ENCODE results near the gene MAD2L1BP. TPM values are rescaled to one million over a fixed set of nuclear protein-coding genes. Genes with fewer than 3 reads are reported as not detected.
"Not testable (repeated sequence)": the region's sequence is repeated elsewhere in the genome, so short reads cannot be mapped to it uniquely, and the experiment has no call there.

MAD2L1BP gene
- total RNA-seq, 2 experiments from 2014 or later = 29.1 to 31.6 TPM

DNA sequence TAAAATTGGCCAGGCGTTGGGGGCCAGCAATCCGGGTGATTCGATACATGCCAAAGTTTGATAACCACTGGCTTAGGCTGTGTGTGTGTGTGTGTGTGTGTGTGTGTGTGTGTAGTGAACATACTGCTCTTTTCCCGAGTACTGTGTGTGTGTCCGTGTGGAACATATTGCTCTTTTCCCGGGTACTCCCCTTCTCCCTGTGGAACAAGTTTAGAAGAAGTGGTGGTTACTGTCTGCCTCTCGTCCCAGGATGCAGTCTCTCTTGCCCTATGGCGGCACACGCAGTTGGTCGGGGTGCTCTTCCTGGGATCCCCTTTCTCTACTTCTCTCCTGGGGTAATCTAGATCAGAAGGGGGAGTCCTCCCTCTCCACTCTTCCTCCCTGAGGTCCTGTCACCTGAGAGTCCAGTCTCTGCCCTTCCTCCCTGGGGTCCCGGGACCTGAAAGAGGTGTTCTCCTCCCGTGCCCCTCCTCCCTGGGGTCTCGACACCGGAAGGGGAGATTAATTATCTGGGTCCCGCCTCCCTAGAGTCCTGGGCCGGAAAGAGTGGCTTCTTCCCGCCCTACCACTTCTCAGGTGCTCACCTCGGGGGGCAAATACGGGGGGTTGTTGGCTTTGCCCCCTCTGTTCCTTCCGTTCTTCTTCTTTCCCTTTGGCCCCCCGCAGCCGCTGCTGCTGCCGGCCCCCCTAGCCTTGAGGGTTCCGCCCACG lies 7.1 kb upstream of the MAD2L1BP start:
- POLR2A ChIA-PET = interaction anchor here (1.1 to 1.9 kb wide), 8 partner anchors 11 to 151 kb away, joined by 3 to 14 read pairs (median 4); partner anchors contain the start of genes POLH, VEGFA and XPO5
- H3K9me3 Mint-ChIP-seq = no peaks in the 10 kb centered on the region
- peak; percentile 69 for DNase-seq
- peaks cover 33% of the 10 kb centered on the region for H3K36me3 Mint-ChIP-seq
- CTCF ChIA-PET = interaction anchor here (0.6 to 1.7 kb wide), 7 partner anchors 20 to 684 kb away, joined by 3 to 7 read pairs (median 4); partner anchors contain the start of genes AARS2, POLH and XPO5
- H3K27me3 Mint-ChIP-seq = no peaks in the 10 kb centered on the region
- H3K4me1 Mint-ChIP-seq (ENCODE audit: low read depth) = peaks cover 29% of the 10 kb centered on the region
- H3K4me3 Mint-ChIP-seq = peak overlapping the region; percentile 93
- intact Hi-C loops (cut with micrococcal nuclease) = loop anchor here (1.0 to 2.0 kb wide), 3 partner anchors 52 to 142 kb away; partner anchors contain the start of genes POLH, VEGFA and XPO5
- H3K27ac Mint-ChIP-seq = peak overlapping the region; percentile 98

DNA sequence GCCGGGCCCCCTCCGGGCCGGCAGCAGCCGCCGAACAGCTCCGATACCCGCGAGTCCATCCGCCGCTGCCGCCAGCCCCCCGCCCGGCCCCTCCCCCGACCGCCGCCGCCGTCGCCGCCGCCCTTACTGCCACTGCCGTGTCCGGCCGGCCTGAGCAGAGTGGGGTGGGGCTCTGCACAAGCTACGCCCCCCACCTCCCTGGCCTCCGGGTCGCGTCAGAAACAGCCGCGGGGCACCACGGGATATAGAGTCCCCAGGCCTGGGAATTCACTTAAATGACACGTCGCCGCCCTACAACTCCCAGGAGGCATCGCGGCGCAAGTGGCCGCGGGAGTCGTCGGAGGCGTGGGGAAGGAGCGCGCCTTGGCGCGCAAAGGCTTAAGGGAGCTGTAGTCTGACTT lies 6.5 kb upstream of the MAD2L1BP start, which contains the start of gene GTPBP2:
GTPBP2 (minus strand) TSS at position 161 of the 401 bp plus-strand sequence; CDS start at position 59, 102 bp downstream.
- DNase-seq = peak; percentile 99
- peaks cover 29% of the 10 kb centered on the region for H3K4me1 Mint-ChIP-seq (ENCODE audit: low read depth)
- peak within 1 kb of the TSS; percentile 93 for H3K4me3 Mint-ChIP-seq
- H3K36me3 Mint-ChIP-seq = peaks cover 30% of the 10 kb centered on the region
- no peaks in the 10 kb centered on the region for H3K27me3 Mint-ChIP-seq
- ChIA-PET POLR2A (interaction anchor here (0.9 to 1.9 kb wide), 12 partner anchors 10 to 151 kb away, joined by 3 to 14 read pairs (median 4); partner anchors contain the start of genes POLH, VEGFA and XPO5), CTCF (interaction anchor here (0.6 to 1.7 kb wide), 9 partner anchors 21 to 684 kb away, joined by 3 to 7 read pairs (median 4); partner anchors contain the start of genes AARS2, POLH and XPO5)
- H3K27ac Mint-ChIP-seq = peak within 1 kb of the TSS; percentile 98
- intact Hi-C loops (cut with micrococcal nuclease) = loop anchor here (1.0 to 2.0 kb wide), 3 partner anchors 52 to 142 kb away; partner anchors contain the start of genes POLH, VEGFA and XPO5
- no peaks in the 10 kb centered on the region for H3K9me3 Mint-ChIP-seq

GRCh38 chr6:43629505-43630300 lies 5.9 kb upstream of the MAD2L1BP start:
- Mint-ChIP-seq H3K36me3 (peaks cover 27% of the 10 kb centered on the region), H3K4me1 (ENCODE audit: low read depth) (peaks cover 29% of the 10 kb centered on the region), H3K9me3 (no peaks in the 10 kb centered on the region), H3K27me3 (no peaks in the 10 kb centered on the region), H3K27ac (peak overlapping the region; percentile 98), H3K4me3 (peak overlapping the region; percentile 93)
- CTCF ChIA-PET = interaction anchor here (0.7 to 1.7 kb wide), 9 partner anchors 21 to 683 kb away, joined by 3 to 7 read pairs (median 4); partner anchors contain the start of genes AARS2, POLH and XPO5
- peak; percentile 97 for DNase-seq
- intact Hi-C loops (cut with micrococcal nuclease) = loop anchor here (1.0 to 10.0 kb wide), 5 partner anchors 53 to 405 kb away; partner anchors contain the start of genes DNPH1, POLH, POLR1C and VEGFA
- POLR2A ChIA-PET = interaction anchor here (0.5 to 1.9 kb wide), 13 partner anchors 10 to 152 kb away, joined by 3 to 14 read pairs (median 3); partner anchors contain the start of genes POLH, VEGFA and XPO5

- H3K4me1 Mint-ChIP-seq (ENCODE audit: low read depth) = peaks cover 38% of the 10 kb centered on the region
These were observed 4.5 kb upstream of the MAD2L1BP start for GRCh38 chr6:43630980-43631619.

GRCh38 chr6:43633002-43633401 lies 2.6 kb upstream of the MAD2L1BP start:
- DNase-seq, CTCF ChIA-PET, POLR2A ChIA-PET, H3K27me3 Mint-ChIP-seq, H3K9me3 Mint-ChIP-seq, H3K27ac Mint-ChIP-seq, H3K4me3 Mint-ChIP-seq: not testable (repeated sequence)
- H3K4me1 Mint-ChIP-seq (ENCODE audit: low read depth) = peaks cover 36% of the 10 kb centered on the region
- peaks cover 16% of the 10 kb centered on the region for H3K36me3 Mint-ChIP-seq
- intact Hi-C loops (cut with micrococcal nuclease) = loop anchor here (10.0 kb wide), 1 partner anchor 408 kb away; the partner anchor contains the start of gene DNPH1

More at GRCh38 chr6:43630980-43631619, 4.5 kb upstream of the MAD2L1BP start:
- POLR2A ChIA-PET = no interaction called here
- intact Hi-C loops (cut with micrococcal nuclease) = loop anchor here (1.0 to 10.0 kb wide), 2 partner anchors 114 to 406 kb away; partner anchors contain the start of genes DNPH1 and POLR1C
- CTCF ChIA-PET = interaction anchor here (1.1 kb wide), 1 partner anchor 35 kb away, joined by 4 read pairs; no protein-coding TSS in a partner anchor
- Mint-ChIP-seq H3K9me3 (no peaks in the 10 kb centered on the region), H3K4me3 (no peak overlapping the region), H3K27ac (peak overlapping the region; percentile 29), H3K27me3 (no peaks in the 10 kb centered on the region), H3K36me3 (peaks cover 18% of the 10 kb centered on the region)
- DNase-seq = no peak

- peaks cover 42% of the 10 kb centered on the region for H3K4me1 Mint-ChIP-seq (ENCODE audit: low read depth)
- no peak for DNase-seq
- H3K4me3 Mint-ChIP-seq = peak overlapping the region; percentile 99
- intact Hi-C loops (cut with micrococcal nuclease) = loop anchor here (5.0 to 10.0 kb wide), 2 partner anchors 410 to 612 kb away; partner anchors contain the start of genes DNPH1 and HSP90AB1
- CTCF ChIA-PET = interaction anchor here (0.9 to 3.0 kb wide), 3 partner anchors 32 to 678 kb away, joined by 3 to 12 read pairs (median 3); no protein-coding TSS in a partner anchor
- H3K9me3 Mint-ChIP-seq = no peaks in the 10 kb centered on the region
- H3K27me3 Mint-ChIP-seq = no peaks in the 10 kb centered on the region
- H3K36me3 Mint-ChIP-seq = peaks cover 20% of the 10 kb centered on the region
- peak overlapping the region; percentile 97 for H3K27ac Mint-ChIP-seq
- POLR2A ChIA-PET = interaction anchor here (1.5 kb wide), 1 partner anchor 157 kb away, joined by 4 read pairs; no protein-coding TSS in a partner anchor
These were observed 837 bp upstream of the MAD2L1BP start for GRCh38 chr6:43634702-43635303.

DNA sequence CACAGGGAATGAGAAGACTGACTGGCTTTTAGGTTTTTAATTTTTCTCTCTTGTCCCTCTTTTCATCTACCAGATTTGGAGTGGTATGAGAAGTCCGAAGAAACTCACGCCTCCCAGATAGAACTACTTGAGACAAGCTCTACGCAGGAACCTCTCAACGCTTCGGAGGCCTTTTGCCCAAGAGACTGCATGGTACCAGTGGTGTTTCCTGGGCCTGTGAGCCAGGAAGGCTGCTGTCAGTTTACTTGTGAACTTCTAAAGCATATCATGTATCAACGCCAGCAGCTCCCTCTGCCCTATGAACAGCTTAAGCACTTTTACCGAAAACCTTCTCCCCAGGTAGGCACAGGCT lies 644 bp downstream of the MAD2L1BP start:
- H3K4me1 Mint-ChIP-seq (ENCODE audit: low read depth) = peaks cover 44% of the 10 kb centered on the region
- H3K27ac Mint-ChIP-seq = peak overlapping the region; percentile 97
- ChIA-PET POLR2A (interaction anchor here (1.3 to 1.5 kb wide), 3 partner anchors 33 to 159 kb away, joined by 3 to 4 read pairs (median 4); partner anchors contain the start of gene XPO5), CTCF (interaction anchor here (1.0 to 3.0 kb wide), 3 partner anchors 28 to 88 kb away, joined by 3 to 12 read pairs (median 10); no protein-coding TSS in a partner anchor)
- no peaks in the 10 kb centered on the region for H3K9me3 Mint-ChIP-seq
- peak overlapping the region; percentile 99 for H3K4me3 Mint-ChIP-seq
- peak; percentile 32 for DNase-seq
- intact Hi-C loops (cut with micrococcal nuclease) = loop anchor here (1.0 to 10.0 kb wide), 3 partner anchors 9 to 611 kb away; partner anchors contain the start of genes DNPH1, HSP90AB1 and RSPH9
- H3K27me3 Mint-ChIP-seq = no peaks in the 10 kb centered on the region
- H3K36me3 Mint-ChIP-seq = peaks cover 31% of the 10 kb centered on the region

DNA sequence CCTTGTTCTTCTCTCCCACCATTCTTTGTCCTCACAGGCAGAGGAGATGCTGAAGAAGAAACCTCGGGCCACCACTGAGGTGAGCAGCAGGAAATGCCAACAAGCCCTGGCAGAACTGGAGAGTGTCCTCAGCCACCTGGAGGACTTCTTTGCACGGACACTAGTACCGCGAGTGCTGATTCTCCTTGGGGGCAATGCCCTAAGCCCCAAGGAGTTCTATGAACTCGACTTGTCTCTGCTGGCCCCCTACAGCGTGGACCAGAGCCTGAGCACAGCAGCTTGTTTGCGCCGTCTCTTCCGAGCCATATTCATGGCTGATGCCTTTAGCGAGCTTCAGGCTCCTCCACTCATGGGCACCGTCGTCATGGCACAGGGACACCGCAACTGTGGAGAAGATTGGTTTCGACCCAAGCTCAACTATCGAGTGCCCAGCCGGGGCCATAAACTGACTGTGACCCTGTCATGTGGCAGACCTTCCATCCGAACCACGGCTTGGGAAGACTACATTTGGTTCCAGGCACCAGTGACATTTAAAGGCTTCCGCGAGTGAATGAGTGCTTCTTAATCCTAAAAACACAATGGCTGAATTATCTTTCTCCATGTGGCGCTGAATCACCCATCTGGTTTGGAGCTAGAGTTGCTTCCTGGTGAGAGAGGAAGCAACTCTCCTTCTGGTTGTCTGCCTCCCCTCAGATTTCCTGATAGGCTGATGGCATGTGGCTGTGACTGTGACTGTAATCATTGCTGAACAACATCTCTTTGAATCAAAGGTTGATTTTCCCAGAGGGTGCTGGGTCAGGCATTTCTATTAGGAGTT lies 4.6 kb downstream of the MAD2L1BP start:
- Mint-ChIP-seq H3K27me3 (no peaks in the 10 kb centered on the region), H3K9me3 (no peaks in the 10 kb centered on the region), H3K4me1 (ENCODE audit: low read depth) (peaks cover 41% of the 10 kb centered on the region), H3K27ac (no peak overlapping the region), H3K4me3 (no peak overlapping the region), H3K36me3 (peaks cover 35% of the 10 kb centered on the region)
- ChIA-PET CTCF (interaction anchor here (1.1 kb wide), 1 partner anchor 32 kb away, joined by 3 read pairs; no protein-coding TSS in a partner anchor), POLR2A (interaction anchor here (1.9 kb wide), 1 partner anchor 11 kb away, joined by 5 read pairs; the partner anchor contains the start of gene GTPBP2)
- no peak for DNase-seq
- intact Hi-C loops (cut with micrococcal nuclease) = loop anchor here (5.0 to 10.0 kb wide), 2 partner anchors 415 to 607 kb away; partner anchors contain the start of genes DNPH1 and HSP90AB1

GRCh38 chr6:43644940-43645612 lies 9.4 kb downstream of the MAD2L1BP start, which contains the start of gene RSPH9:
RSPH9 (plus strand) TSS chr6:43645036; CDS start chr6:43645099, 63 bp downstream.
- POLR2A ChIA-PET = interaction anchor here (1.3 to 1.5 kb wide), 2 partner anchors 16 to 20 kb away, joined by 3 to 4 read pairs; partner anchors contain the start of gene GTPBP2

More at GRCh38 chr6:43644940-43645612, 9.4 kb downstream of the MAD2L1BP start, which contains the start of gene RSPH9:
- peak; percentile 83 for DNase-seq
- Mint-ChIP-seq H3K27ac (peak within 1 kb of the TSS; percentile 21), H3K36me3 (peaks cover 12% of the 10 kb centered on the region), H3K4me1 (ENCODE audit: low read depth) (peaks cover 13% of the 10 kb centered on the region), H3K27me3 (no peaks in the 10 kb centered on the region), H3K9me3 (no peaks in the 10 kb centered on the region), H3K4me3 (peak within 1 kb of the TSS; percentile 61)
- CTCF ChIA-PET = interaction anchor here (1.0 to 2.2 kb wide), 5 partner anchors 22 to 528 kb away, joined by 3 to 8 read pairs (median 4); partner anchors contain the start of gene VEGFA
- intact Hi-C loops (cut with micrococcal nuclease) = loop anchor here (1.0 kb wide), 1 partner anchor 9 kb away; no protein-coding TSS in a partner anchor

All from activated CD4-positive, alpha-beta memory T cell treated with anti-CD3 and anti-CD28 coated beads for 36 hours (primary cell).